CD8-positive, alpha-beta memory T cell (primary cell): ENCODE results near the gene DOK5. TPM values are rescaled to one million over a fixed set of nuclear protein-coding genes. Genes with fewer than 3 reads are reported as not detected.

ENCODE experiments used
- CTCF ChIA-PET: fragments of 350-600 bp; sonication (Branson Sonifier 250); formaldehyde crosslinking; loops from one replicate; lab custom pipeline; 2021; ENCODE audit warnings: antibody characterized with exemption; lab: Charles Lee
- POLR2A ChIA-PET: fragments of 350-600 bp; sonication (Branson Sonifier 250); formaldehyde crosslinking; loops from one replicate; lab custom pipeline; 2021; ENCODE audit warnings: antibody characterized with exemption; lab: Charles Lee
- DNase-seq, 5 donors: peaks; one replicate each; pipeline versions ENCODE4 v3.0.0 to v3.0.0-alpha.2; 2020 to 2022; ENCODE audit warnings: mixed read lengths in 1 of 5
- H3K27ac ChIP-seq: one replicate; pipeline ENCODE4 v1.7.0; 2013; ENCODE audit warnings: low read depth, mild to moderate bottlenecking, low read length, moderate library complexity
- H3K27me3 ChIP-seq: 2 replicates; pipeline ENCODE4 v1.7.0; 2013; ENCODE audit warnings: low read length, mild to moderate bottlenecking; ENCODE audit not compliant: insufficient read depth, poor library complexity, severe bottlenecking
- H3K36me3 ChIP-seq: 2 replicates; pipeline ENCODE4 v1.7.0; 2013; ENCODE audit warnings: mild to moderate bottlenecking, low read length, moderate library complexity; ENCODE audit not compliant: insufficient read depth
- H3K4me1 ChIP-seq: 2 replicates; pipeline ENCODE4 v1.7.0; 2013; ENCODE audit warnings: mild to moderate bottlenecking, low read length, moderate library complexity; ENCODE audit not compliant: insufficient read depth
- H3K4me3 ChIP-seq: 2 replicates; pipeline ENCODE4 v1.7.0; 2013; ENCODE audit warnings: mild to moderate bottlenecking, low read length
- H3K9me3 ChIP-seq: 2 replicates; pipeline ENCODE4 v1.7.0; 2013; ENCODE audit warnings: mild to moderate bottlenecking, low read length
- H3K27ac Mint-ChIP-seq, 8 donors: one replicate each; pipeline ENCODE4 v1.8.0; 2020 to 2021; ENCODE audit warnings: mixed read lengths in 8 of 8, mild to moderate bottlenecking in 6 of 8, inconsistent platforms in 3 of 8, moderate library complexity in 3 of 8
- H3K27me3 Mint-ChIP-seq, 2 donors: one replicate each; pipeline ENCODE4 v1.8.0; 2020 to 2021; ENCODE audit warnings: mixed read lengths in 2 of 2, mild to moderate bottlenecking in 1 of 2, moderate library complexity in 1 of 2
- H3K36me3 Mint-ChIP-seq, 3 donors: one replicate each; pipeline ENCODE4 v1.8.0; 2020 to 2021; ENCODE audit warnings: mixed read lengths in 3 of 3, inconsistent platforms in 1 of 3, mild to moderate bottlenecking in 1 of 3
- H3K4me1 Mint-ChIP-seq, 3 donors: one replicate each; pipeline ENCODE4 v1.8.0; 2020 to 2021; ENCODE audit warnings: mixed read lengths in 3 of 3, inconsistent platforms in 1 of 3, mild to moderate bottlenecking in 1 of 3
- H3K4me3 Mint-ChIP-seq, 7 donors: one replicate each; pipeline ENCODE4 v1.8.0; 2020 to 2021; ENCODE audit warnings: mixed read lengths in 7 of 7, mild to moderate bottlenecking in 6 of 7, moderate library complexity in 4 of 7, inconsistent platforms in 2 of 7
- H3K9me3 Mint-ChIP-seq, 5 donors: one replicate each; pipeline ENCODE4 v1.8.0; 2020 to 2022; ENCODE audit warnings: mixed read lengths in 5 of 5, mild to moderate bottlenecking in 3 of 5, moderate library complexity in 2 of 5, inconsistent platforms in 1 of 5
- polyA plus RNA-seq: library from polyadenylated mRNA; unstranded; fragments of 300-500 nt; fragmentation: Illumina TruSeq; gene quantifications from one replicate; pipeline ENCODE4 v1.2.3, GENCODE V29; 2021
- total RNA-seq, 2 experiments: library from RNA; stranded (reverse); gene quantifications; one replicate each; pipeline ENCODE4 v1.2.3, GENCODE V29; 2021

Gene DOK5
- total and polyA plus RNA-seq, 3 experiments from 2014 or later: 4.8 to 5.1 TPM; not detected in 1

DNA sequence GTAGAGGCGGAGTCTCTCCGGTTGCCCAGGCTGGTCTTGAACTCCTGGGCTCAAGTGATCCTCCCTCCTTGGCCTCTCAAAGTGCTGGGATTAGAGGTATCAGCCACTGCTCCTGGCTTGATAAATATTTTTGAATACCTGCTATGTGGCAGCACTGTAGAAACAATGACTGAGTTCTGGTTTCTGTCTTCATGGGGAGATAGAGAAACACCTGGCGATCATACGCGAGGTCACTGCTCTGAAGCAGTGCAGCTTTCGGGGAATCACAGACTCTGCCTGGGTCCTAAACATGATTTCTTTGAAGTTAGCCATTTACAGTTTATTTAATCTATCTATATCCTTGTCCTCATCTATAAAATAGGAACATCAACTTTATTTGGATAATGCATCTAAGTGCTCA is 31.2 kb downstream of the DOK5 start:
- no peaks in the 10 kb centered on the region for H3K9me3 ChIP-seq
- no peaks in the 10 kb centered on the region for H3K4me1 ChIP-seq
- H3K36me3 ChIP-seq: no peaks in the 10 kb centered on the region
- no peak for DNase-seq
- ChIA-PET POLR2A (no interaction called here), CTCF (interaction anchor here (0.6 kb wide), 1 partner anchor 138 kb away, joined by 3 read pairs; no protein-coding TSS in a partner anchor)
- Mint-ChIP-seq H3K36me3 (no peaks in the 10 kb centered on the region), H3K27me3 (peaks cover 0 to 5% of the 10 kb centered on the region in 2 donors), H3K4me3 (no peak overlapping the region), H3K4me1 (no peaks in the 10 kb centered on the region), H3K9me3 (peaks cover 0 to 3% (median 0%) of the 10 kb centered on the region in 5 donors), H3K27ac (no peak overlapping the region)
- no peaks in the 10 kb centered on the region for H3K27me3 ChIP-seq
- H3K4me3 ChIP-seq: no peak overlapping the region
- no peak overlapping the region for H3K27ac ChIP-seq

DNA sequence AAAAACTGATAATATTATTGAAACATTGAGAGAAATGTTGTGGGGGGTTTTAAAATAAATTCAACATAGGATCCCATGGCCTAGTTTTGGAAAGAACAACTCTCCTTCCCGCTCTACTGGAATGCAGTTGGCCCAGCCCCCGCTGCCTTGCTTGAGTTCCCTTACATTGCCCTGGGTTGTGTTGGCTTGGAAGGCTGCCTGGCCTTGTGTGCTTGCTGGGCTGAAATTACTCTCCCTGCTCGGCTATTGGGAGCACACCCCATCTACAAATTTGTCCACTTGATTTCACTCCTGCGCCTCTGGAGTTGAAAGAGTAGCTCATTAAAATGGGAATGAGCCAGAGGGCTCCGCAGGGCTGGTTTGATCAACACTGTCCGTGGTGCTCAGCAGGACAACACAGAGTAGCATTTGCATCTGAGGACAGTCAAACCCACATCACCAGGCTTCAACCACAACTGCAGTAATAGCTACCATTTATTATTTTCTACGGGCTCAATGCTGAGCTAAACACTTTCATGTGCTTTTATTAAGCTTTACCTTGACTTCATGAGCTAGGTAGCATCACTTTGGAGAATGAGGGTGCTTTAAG is 35.2 kb downstream of the DOK5 start:
- no peak for DNase-seq
- no peaks in the 10 kb centered on the region for H3K36me3 Mint-ChIP-seq
- peaks cover 0 to 8% (median 0%) of the 10 kb centered on the region in 5 donors for H3K9me3 Mint-ChIP-seq
- Histone ChIP-seq H3K36me3 (no peaks in the 10 kb centered on the region), H3K4me3 (no peak overlapping the region), H3K27ac (no peak overlapping the region), H3K9me3 (no peaks in the 10 kb centered on the region), H3K4me1 (no peaks in the 10 kb centered on the region), H3K27me3 (no peaks in the 10 kb centered on the region)
- no peak overlapping the region for H3K4me3 Mint-ChIP-seq
- peaks cover 0 to 2% of the 10 kb centered on the region in 2 donors for H3K27me3 Mint-ChIP-seq
- no peaks in the 10 kb centered on the region for H3K4me1 Mint-ChIP-seq
- ChIA-PET CTCF (interaction anchor here (0.9 kb wide), 1 partner anchor 16 kb away, joined by 3 read pairs; no protein-coding TSS in a partner anchor), POLR2A (no interaction called here)
- no peak overlapping the region for H3K27ac Mint-ChIP-seq

DNA sequence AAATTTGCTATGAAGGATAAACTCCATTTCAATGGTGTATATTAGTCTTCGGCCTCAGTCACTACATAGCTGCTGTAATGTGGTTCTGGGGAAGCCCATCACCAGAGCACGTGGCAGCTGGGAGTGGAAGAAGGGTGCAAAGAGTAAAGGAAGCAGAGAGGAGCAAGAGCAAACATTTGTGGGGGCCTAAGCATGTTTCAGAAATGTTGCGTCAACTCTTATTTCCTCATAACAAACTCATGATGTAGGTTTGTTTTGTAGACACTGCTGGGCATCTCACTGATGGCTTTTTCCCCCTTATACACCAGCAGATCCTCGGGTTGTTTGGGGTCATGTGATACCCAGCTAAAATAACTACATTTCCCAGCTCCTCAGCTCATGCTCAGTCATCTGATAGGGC is 37.3 kb downstream of the DOK5 start:
- Mint-ChIP-seq H3K27me3 (peaks cover 0 to 2% of the 10 kb centered on the region in 2 donors), H3K4me1 (no peaks in the 10 kb centered on the region)

DNA sequence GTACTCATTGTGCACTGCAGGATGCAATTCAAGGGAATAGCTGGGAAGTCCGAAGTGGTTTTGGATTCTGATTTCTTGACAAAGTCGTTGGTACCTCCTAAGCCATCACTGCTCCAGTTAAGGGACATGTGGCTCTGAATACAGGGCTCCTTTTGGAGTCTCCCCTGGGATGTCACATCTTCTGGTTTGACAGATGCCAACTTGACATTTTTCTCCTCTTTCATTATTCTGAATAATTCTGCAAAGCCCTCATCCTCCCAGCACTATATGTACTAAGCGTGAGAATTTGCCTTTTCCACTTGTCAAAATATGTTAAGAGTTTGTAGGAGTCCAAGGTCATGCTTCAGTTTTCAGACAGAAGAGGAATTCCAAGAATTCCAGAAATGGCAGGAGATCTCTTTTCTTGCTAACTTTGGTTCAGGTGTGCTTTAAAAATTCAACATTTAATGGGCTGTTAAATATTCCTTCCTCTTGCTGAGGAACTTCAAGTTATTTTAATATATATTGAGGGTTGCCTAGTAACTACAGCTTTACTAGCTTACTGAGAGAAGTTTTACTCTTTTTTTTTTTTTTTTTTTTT is 38.7 kb downstream of the DOK5 start:
- Histone ChIP-seq H3K36me3 (no peaks in the 10 kb centered on the region), H3K9me3 (no peaks in the 10 kb centered on the region), H3K27ac (no peak overlapping the region), H3K4me1 (no peaks in the 10 kb centered on the region), H3K27me3 (no peaks in the 10 kb centered on the region), H3K4me3 (no peak overlapping the region)
- Mint-ChIP-seq H3K36me3 (no peaks in the 10 kb centered on the region), H3K4me3 (no peak overlapping the region), H3K27ac (no peak overlapping the region), H3K4me1 (no peaks in the 10 kb centered on the region), H3K27me3 (peaks cover 0 to 2% of the 10 kb centered on the region in 2 donors), H3K9me3 (peaks cover 0 to 8% (median 3%) of the 10 kb centered on the region in 5 donors)
- ChIA-PET CTCF (no interaction called here), POLR2A (no interaction called here)
- no peak for DNase-seq

More for the DNA sequence above, 37.3 kb downstream of the DOK5 start:
- POLR2A ChIA-PET: no interaction called here
- DNase-seq: no peak
- Mint-ChIP-seq H3K36me3 (no peaks in the 10 kb centered on the region), H3K27ac (no peak overlapping the region), H3K9me3 (peaks cover 0 to 8% (median 0%) of the 10 kb centered on the region in 5 donors), H3K4me3 (no peak overlapping the region)
- Histone ChIP-seq H3K27ac (no peak overlapping the region), H3K27me3 (no peaks in the 10 kb centered on the region), H3K4me1 (no peaks in the 10 kb centered on the region), H3K36me3 (no peaks in the 10 kb centered on the region), H3K9me3 (no peaks in the 10 kb centered on the region), H3K4me3 (no peak overlapping the region)
- CTCF ChIA-PET: no interaction called here

DNA sequence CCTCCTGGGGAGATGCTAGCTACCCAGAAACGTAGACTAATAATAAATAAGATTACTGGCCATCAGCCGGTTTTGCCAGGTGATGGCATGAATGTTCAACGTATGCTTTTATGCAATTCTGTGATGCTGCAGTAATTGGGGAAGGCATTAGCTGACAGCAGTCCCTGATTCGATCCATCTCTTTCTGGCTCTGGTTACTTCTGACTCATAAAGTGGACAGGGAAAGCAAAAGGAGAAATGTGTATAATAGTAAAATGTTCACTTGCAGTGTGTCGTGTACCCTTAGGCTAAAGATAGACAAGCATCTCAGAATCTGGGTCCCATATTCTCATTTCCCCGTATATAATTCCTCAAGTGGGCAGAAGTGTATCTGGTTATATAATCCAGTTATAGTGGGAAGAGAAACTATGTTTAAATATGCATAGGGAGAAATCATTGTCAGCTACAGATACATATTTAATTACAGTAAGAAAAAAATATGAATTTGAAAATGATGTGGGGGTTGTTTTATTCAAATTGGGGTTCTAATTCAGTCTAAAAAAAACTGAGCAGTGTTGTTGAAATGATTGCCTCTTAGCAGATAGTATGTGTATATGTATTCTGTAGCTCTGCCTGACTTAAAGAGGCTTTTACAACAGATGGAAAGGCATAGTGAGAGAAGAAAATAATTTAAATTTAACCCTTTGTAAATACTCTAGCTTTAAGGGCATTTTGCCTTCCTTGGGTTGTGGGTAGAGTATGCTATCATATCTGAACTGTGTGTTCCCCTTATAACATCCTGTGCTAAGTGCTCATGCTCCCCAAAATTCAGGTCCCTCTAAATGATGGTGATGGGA is 40.6 kb downstream of the DOK5 start:
- POLR2A ChIA-PET: no interaction called here
- no peak overlapping the region for H3K27ac ChIP-seq
- H3K4me1 ChIP-seq: no peaks in the 10 kb centered on the region
- Mint-ChIP-seq H3K9me3 (peaks cover 0 to 8% (median 3%) of the 10 kb centered on the region in 5 donors), H3K4me3 (no peak overlapping the region), H3K27ac (no peak overlapping the region), H3K27me3 (no peaks in the 10 kb centered on the region), H3K4me1 (no peaks in the 10 kb centered on the region), H3K36me3 (no peaks in the 10 kb centered on the region)
- no peaks in the 10 kb centered on the region for H3K27me3 ChIP-seq
- DNase-seq: no peak
- no peak overlapping the region for H3K4me3 ChIP-seq
- no peaks in the 10 kb centered on the region for H3K9me3 ChIP-seq
- no peaks in the 10 kb centered on the region for H3K36me3 ChIP-seq
- CTCF ChIA-PET: no interaction called here

DNA sequence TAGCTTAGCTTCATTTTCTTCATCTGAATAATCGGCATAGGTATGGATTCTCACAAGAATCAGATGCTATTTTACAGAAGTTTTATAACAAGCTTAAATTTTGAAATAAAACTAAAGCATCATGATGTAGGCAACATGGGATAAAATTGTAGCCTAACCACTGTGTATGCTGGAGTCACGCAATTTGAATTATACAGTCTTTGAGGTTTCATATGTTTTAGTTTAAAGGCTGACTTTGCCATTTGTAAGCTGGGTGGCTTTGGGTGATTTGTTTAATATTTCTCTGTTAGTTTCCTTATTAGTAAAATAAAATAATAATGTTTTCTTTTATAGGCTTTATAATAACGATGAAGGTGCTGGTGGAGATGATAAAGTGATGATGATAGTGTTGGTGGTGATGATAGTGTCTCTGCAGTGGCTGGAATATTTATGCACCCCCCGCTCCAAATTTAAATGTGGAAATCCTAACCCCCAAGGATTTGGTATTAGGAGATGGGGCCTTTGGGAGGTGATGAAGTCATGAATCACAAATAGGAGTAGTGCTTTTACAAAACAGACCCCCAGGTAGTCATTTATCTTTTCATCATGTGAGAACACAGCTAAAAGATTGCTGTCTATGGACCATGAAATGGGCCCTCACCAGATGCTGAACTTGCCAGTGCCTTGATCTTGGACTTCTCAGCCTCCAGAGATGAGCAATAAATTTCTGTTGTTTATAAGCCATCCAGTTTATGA is 42.0 kb downstream of the DOK5 start:
- POLR2A ChIA-PET: no interaction called here
- Mint-ChIP-seq H3K27me3 (no peaks in the 10 kb centered on the region), H3K4me3 (no peak overlapping the region), H3K36me3 (no peaks in the 10 kb centered on the region), H3K4me1 (no peaks in the 10 kb centered on the region), H3K27ac (no peak overlapping the region), H3K9me3 (peaks cover 0 to 6% (median 3%) of the 10 kb centered on the region in 5 donors)
- DNase-seq: no peak
- H3K27me3 ChIP-seq: no peaks in the 10 kb centered on the region
- no peaks in the 10 kb centered on the region for H3K36me3 ChIP-seq
- CTCF ChIA-PET: no interaction called here
- H3K27ac ChIP-seq: no peak overlapping the region
- H3K9me3 ChIP-seq: no peaks in the 10 kb centered on the region
- H3K4me1 ChIP-seq: no peaks in the 10 kb centered on the region
- H3K4me3 ChIP-seq: no peak overlapping the region

DNA sequence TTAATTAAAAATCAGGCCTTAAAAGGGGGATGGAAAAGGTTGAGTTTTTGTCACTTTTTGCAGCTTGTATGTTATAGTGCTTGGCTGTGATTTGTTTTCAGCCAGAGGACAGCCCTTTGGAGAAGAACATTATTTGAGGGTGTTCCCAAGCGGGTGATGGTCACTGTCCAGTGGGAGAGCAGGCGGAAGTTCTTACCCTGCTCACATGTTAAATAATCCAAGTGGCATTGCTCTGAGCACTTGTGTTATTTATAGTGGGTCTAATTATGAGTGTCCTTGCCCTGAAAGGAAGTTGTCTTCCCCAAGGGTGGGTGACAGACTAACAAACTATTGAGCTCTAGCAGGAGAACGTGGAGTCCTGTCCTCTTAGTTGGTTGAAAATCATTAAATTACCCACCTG is 49.5 kb downstream of the DOK5 start:
- CTCF ChIA-PET: no interaction called here

More for the DNA sequence above, 49.5 kb downstream of the DOK5 start:
- H3K4me3 ChIP-seq: no peak overlapping the region
- DNase-seq: no peak
- H3K9me3 ChIP-seq: no peaks in the 10 kb centered on the region
- no peak overlapping the region for H3K27ac Mint-ChIP-seq
- H3K4me1 Mint-ChIP-seq: no peaks in the 10 kb centered on the region
- no peak overlapping the region for H3K4me3 Mint-ChIP-seq
- no peaks in the 10 kb centered on the region for H3K36me3 Mint-ChIP-seq
- H3K27ac ChIP-seq: no peak overlapping the region
- POLR2A ChIA-PET: no interaction called here
- no peaks in the 10 kb centered on the region for H3K4me1 ChIP-seq
- H3K9me3 Mint-ChIP-seq: peaks cover 0 to 4% (median 0%) of the 10 kb centered on the region in 5 donors
- no peaks in the 10 kb centered on the region for H3K27me3 Mint-ChIP-seq
- no peaks in the 10 kb centered on the region for H3K36me3 ChIP-seq
- no peaks in the 10 kb centered on the region for H3K27me3 ChIP-seq
